Adipose tissue (tissue), 3 donors: ENCODE data around the gene CSMD2. TPM values are rescaled to one million over a fixed set of nuclear protein-coding genes. Genes with fewer than 3 reads are reported as not detected.

Experiments
- H3K27ac ChIP-seq: one replicate; pipeline ENCODE4 v1.5.1; 2013; ENCODE audit warnings: low read depth, low read length
- WGBS, 3 donors: extraction: QIAGEN DNeasy Blood & Tissue Kit; methylation state at CpG; one replicate each; pipeline ENCODE4 v1.1.7; 2013; 5-methylcytosine and 5-hydroxymethylcytosine counted together
- polyA plus RNA-seq, 3 donors: library from polyadenylated mRNA; stranded (reverse); fragments of 200-250 nt; gene quantifications; one replicate each; pipeline ENCODE4 v1.2.3, GENCODE V29; 2013
- donor health status: healthy with polysubstance abuse.
- donor health status: Bipolar disorder and iron deficiency.
- donor health status: healthy.

Gene CSMD2
- polyA plus RNA-seq, 3 donors = under 0.01 to 0.21 (median 0.07) TPM

- WGBS, 3 donors = 1% methylated on average over 38 of the region's 38 CpGs
- H3K27ac ChIP-seq = no peak within 1 kb of the TSS
Observed at GRCh38 chr1:33472269-33472980, 692.6 kb downstream of the CSMD2 start, which contains the start of gene ZSCAN20. TSS of gene ZSCAN20 (plus strand) at chr1:33472645. CDS start at chr1:33479289, 6,644 bp downstream.

DNA sequence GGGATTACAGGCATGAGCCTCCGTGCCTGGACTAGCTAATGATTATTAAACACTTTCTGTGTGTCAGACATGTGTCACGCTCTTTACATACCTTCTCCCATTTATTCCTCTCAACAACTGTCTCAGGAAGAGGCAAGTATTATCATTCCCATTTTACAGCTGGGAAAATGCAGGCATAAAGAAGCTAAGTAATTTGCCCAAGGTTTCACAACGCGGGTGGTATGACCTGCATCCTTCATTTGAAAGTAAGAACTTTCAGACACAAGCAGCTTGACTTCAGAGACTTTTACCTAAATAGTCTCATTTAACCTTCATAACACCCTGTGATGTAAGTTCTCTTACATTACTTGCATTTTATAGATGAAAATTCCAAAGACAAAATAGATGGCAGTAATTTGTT is 693.6 kb downstream of the CSMD2 start:
- WGBS, 3 donors = 77 to 92% (median 91%) methylated on average over 4 of the region's 4 CpGs
- H3K27ac ChIP-seq = no peak overlapping the region

- H3K27ac ChIP-seq = no peak overlapping the region
- 3 to 6% (median 4%) methylated on average over 11 of the region's 11 CpGs for WGBS, 3 donors
Observed at GRCh38 chr1:33470495-33471012, 694.5 kb downstream of the CSMD2 start.

GRCh38 chr1:33469691-33470090 is 695.3 kb downstream of the CSMD2 start:
- no peak overlapping the region for H3K27ac ChIP-seq
- 80 to 93% (median 89%) methylated on average over 2 of the region's 2 CpGs for WGBS, 3 donors

DNA sequence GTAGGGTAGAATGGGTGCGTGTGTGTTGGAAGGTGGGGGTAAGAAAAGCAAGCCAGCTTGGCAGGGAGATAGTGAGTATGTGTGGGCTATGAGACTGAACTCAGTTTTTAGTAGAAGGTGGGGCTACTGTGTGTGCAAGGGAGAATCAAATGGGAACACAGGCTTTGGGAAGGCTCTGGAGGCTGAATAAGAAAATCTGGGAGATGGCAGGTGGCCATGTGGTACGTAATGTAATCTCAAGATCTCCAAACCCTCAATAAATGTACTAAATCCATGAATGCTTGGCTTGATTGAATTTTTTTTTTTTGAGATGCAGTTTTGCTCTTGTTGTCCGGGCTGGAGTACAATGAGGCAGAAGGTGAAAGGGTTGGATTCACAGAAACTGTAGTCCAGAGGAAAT is 696.1 kb downstream of the CSMD2 start:
- WGBS, 3 donors = 72 to 84% (median 76%) methylated on average over 3 of the region's 3 CpGs
- no peak overlapping the region for H3K27ac ChIP-seq

- no peak overlapping the region for H3K27ac ChIP-seq
- WGBS, 3 donors = 74 to 85% (median 79%) methylated on average over 4 of the region's 4 CpGs
Observed at GRCh38 chr1:33468531-33468930, 696.5 kb downstream of the CSMD2 start.

- WGBS, 3 donors = 72 to 91% (median 88%) methylated on average over 4 of the region's 4 CpGs
- no peak overlapping the region for H3K27ac ChIP-seq
Observed at GRCh38 chr1:33468011-33468410, 697.0 kb downstream of the CSMD2 start.

DNA sequence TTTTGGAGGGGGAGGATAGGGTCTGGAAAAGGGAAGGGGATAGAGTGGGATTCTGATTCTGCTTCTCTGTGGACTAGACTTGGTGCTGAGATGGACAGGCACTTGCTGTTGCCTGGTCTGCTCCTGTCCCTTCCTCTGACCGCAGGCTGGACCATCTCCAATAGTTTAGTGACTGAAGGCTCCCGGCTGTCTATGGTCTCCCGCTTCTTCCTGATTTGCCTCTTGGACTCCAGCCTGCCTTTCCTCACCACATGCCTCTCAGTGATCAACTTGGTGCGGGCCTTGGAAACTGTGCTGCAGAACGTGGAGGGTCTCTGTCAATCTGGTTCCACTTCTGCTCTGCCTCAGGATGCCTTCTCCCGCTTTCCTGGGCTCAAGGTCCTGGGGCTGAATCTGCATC is 698.9 kb downstream of the CSMD2 start:
- WGBS, 3 donors = 50 to 64% (median 60%) methylated on average over 6 of the region's 6 CpGs
- no peak overlapping the region for H3K27ac ChIP-seq

DNA sequence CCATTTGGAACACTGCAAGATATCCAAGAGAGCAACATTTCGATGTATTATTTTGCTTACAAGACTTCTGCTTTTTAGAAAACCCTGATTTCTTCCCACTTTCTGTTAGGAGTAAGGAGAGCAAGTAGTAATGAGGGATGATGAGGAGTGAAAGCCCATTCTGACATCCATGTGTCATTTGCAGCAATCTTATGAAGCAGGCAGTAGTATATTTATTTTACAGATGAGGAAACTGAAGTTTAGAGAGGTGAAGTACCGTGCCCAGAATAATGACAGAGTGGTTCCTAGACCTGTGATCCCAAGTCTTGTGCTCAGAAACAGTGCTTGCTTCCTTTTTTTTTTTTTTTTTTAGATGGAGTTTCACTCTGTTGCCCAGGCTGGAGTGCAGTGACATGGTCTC is 699.7 kb downstream of the CSMD2 start:
- no peak overlapping the region for H3K27ac ChIP-seq
- WGBS, 3 donors = 84 to 92% (median 89%) methylated on average over 2 of the region's 2 CpGs

- H3K27ac ChIP-seq = no peak overlapping the region
- 91 to 97% (median 94%) methylated on average over 3 of the region's 3 CpGs for WGBS, 3 donors
Observed at GRCh38 chr1:33464552-33464951, 700.5 kb downstream of the CSMD2 start.

Other genes starting within 250 kb of the CSMD2 start
- gene C1orf94, start 11.7 kb upstream of the CSMD2 start, polyA plus RNA-seq = not detected